HG03354 (cell line): Measurements from ENCODE around the gene CRADD.

Experiments used
- ATAC-seq: cut with Tn5 transposase; IDR thresholded peaks from one replicate; pipeline ENCODE4 v1.9.1; 2021; ENCODE audit warnings: mild to moderate bottlenecking; ENCODE audit not compliant: unreplicated experiment, poor library complexity, severe bottlenecking

Gene CRADD

DNA sequence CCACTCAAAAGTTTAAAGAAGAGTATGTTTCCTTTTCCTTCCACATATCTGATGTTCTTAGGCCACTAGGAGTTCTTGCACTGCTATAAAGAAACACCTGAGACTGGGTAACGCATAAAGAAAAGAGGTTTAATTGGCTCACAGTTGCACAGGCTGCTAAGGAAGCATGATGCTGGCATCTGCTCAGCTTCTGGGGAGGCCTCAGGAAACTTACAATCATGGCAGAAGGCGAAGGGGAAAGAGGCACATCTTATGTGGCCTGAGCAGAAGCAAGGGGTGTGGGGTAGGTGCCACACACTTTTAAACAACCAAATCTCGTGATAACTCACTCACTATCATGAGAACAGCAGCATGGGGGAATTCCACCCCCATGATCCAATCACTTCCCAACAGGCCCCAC is 7.7 kb upstream of the CRADD start:
- no peak for ATAC-seq

DNA sequence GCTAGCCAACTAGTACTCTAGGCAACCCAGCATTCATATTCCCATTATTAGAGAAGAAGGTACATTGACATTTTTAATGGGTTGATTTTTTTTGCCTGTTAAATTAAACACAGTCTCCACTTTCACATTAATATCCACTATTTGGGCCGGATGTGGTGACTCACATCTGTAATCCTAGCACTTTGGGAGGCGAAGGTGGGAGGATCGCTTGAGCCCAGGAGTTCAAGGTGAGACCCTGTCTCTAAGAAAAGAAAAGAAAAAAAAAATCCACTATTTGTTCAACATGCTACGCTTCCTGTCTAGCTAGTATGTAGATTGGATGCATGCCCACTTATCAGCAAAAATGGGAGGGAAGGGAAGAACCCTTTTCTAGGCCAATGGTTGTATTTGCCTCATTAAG is 7.1 kb upstream of the CRADD start:
- ATAC-seq = no peak

DNA sequence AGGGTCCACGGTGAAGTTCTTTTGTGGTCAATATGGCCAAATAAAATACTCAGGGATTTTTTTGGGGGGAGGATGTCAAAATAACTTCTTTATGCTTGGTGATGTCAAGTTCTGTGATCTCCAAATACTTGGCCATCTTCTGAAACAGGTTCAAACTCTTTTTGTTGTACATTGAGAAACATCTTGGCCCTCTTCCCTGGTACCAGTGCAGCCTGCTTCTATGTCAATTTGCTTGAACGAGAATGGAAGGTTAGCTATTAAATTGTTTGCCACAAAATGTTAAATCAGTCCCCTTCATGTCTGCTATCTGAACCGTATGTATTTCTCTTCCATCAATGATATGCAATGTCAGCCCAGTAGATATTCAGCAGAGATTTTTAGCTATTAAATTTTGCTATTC is 6.1 kb upstream of the CRADD start:
- no peak for ATAC-seq

DNA sequence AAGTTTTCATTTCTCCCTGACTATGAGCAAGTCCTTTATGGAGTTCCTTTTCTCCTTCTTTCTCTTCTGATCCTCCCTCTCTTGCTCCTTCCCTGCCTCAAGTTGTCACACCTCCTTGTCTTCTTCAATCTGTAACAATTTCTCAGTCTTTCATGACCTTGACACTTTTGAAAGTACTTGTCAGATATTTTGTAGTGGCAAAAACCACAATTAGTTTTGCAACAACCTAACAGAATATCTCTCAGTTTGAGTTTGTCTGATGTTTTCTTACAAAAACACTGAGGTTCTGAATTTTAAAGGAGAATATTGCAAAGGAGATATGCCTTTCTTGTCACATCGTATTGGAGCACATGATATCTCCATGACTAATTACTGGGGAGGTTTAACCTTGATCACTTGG is 4.1 kb upstream of the CRADD start:
- ATAC-seq = no peak

DNA sequence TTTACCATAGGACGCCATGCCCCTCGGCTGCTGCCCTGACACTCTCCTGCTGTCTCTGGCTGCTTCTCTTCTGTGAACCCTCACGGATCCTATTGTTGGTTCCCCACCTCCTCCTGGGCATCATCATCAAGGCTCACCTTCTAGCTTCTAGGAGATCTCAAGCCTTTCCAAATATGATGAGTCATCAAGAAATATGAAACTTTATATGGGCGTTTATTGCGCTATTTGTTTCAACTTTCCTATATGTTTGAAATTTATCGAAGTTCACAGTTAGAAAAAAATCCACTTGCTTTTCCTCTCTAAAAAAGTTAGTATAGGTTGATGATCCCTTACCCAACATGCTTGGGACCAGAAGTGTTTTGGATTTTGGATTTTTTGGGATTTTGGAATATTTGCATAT is 2.8 kb upstream of the CRADD start:
- no peak for ATAC-seq

DNA sequence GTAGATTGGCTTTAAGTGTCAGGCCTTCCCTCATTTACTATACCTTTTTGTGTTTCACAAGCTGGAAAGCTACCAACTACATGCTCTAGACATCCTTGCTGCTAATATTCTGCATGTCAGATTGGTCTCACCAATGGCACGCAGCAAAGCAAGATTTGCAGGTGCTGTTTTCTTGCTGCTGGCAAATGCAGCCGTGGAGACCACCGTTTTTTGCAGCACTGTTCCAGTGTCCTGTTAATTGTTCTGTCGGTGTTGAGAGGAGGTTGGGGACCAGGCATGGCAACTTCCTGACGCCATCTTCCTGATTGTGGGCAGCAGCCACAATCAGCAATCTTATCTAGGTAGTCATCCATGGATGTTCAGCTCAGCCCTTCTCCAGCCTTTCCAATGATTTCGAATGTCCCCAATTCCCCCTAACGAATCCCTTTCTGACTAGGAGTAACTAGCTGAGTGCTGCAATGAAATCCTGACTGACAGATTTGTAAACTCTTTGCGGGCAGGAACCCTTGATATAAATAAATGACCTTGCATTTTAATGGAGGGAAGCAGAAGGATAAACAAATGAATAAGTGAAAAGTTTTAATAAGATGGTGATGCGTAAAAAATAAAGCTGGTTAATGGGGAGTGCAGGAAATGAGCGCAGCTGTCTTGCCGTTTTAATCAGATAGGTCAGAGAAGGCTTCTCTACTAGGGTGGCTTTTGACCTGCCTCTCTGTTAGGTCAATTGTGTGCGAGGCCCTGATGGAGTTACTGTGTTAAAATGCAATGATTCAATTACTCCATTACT is 574 bp upstream of the CRADD start:
- ATAC-seq = no peak

DNA sequence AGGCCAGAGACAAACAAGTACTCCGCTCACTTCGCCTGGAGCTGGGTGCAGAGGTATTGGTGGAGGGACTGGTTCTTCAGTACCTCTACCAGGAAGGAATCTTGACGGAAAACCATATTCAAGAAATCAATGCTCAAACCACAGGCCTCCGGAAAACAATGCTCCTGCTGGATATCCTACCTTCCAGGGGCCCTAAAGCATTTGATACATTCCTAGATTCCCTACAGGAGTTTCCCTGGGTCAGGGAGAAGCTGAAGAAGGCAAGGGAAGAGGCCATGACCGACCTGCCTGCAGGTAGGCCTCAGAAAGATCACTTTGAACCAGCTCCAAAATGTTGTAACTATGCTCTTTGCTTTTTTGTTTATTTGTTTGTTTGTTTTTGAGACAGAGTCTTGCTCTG is 1.6 kb downstream of the CRADD start:
- no peak for ATAC-seq

DNA sequence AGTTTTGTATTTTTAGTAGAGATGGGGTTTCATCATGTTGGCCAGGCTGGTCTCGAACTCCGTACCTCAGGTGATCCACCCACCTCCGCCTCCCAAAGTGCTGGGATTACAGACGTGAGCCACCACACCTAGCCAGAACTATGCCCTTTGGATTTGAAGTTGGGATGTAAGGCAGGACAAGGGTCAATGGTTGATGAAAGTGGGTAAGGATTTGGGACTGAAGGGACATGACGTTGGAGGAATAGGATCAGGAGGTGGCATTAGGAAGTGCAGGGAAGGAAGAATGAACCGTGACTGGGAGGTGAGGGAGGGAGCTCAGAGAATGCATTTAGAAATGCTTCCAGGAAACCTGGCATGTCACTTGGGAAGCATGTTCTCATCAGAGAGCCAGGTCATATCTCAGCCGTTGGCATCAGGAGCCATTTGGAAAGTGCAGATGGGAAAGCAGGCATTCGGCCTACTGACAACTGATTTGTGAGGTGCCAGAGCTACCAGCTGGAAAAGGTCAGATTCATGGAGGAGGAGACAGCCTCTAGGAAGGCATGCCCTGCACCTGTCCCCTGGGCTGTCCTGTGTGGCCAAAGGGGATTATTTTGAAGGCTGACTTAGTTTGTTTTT is 2.2 kb downstream of the CRADD start:
- ATAC-seq = no peak

DNA sequence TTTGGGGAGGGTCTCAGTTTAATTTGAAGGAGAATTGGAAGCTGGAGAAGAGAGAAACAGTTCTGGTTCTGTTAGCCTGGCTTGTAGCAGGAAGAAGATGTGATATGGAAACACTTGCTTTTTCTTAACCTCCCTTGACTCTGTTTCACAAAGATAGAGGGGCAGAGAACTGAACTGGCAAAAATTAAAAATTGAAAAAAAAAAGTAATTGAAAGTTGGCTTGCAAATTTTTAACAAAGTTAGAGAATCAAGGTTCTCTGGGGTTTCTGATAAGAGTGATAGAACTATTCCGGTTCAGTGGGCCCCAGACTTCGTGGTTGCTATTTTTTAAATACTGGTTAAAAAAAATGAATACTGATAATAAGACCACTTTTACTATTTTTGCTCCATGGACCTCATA is 2.8 kb downstream of the CRADD start:
- ATAC-seq = no peak

DNA sequence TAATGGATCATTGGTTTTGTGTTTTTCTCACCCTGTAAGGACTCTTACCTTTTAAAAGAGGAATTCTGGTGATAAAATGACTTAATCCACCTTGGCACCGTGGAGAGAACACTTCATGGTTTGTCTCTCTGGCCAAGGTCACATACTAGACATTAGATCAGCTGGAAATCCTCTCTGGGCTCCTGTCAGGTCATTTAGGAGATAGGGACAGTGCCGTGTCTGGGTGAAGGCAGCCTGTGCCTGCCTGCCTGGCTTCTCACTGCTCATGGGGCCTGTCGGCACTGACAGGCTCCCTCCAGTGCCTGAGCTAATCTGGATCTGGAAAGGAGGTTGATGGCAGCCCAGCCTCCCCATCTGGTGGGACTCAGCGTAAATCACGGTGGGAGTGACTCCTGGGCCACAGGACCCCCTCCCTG is 5.7 kb downstream of the CRADD start:
- ATAC-seq = no peak

DNA sequence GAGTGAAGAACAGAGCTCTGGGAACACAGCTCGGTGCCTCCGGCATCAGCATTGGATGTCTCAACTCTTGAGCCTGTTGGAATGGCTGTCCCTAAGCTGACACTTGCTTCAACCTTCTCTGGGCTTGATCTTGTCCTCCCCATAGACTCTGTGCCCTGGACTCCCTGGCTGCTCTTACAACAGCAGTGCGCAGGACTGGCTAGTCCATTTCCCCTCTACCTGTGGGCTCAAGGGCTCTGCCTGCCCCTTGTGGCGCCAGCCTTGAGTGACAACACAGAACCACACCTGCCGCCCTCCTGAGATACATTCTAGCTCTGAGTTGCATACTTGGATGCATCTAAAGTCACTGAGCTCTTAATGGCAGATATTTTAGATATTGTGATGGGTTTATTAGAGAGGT is 6.2 kb downstream of the CRADD start:
- no peak for ATAC-seq

DNA sequence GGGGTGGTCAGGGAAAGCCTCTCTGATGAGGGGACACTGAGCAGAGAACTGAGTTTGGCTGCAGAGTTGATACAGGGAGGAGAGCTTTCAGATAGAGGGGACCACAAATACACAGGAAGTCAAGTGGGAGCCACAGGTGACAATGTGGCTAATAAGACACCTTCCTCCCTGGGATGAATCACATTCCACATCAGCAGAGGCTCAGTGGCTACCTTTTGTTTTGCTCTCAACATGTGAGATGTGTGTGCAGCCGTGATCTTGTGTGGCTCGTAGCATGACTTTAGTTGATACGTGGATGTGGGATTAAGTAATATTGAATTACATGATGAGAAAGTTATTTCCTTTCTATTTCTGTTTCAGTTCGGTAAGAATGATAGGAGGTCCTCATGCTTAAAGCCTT is 7.5 kb downstream of the CRADD start:
- no peak for ATAC-seq

DNA sequence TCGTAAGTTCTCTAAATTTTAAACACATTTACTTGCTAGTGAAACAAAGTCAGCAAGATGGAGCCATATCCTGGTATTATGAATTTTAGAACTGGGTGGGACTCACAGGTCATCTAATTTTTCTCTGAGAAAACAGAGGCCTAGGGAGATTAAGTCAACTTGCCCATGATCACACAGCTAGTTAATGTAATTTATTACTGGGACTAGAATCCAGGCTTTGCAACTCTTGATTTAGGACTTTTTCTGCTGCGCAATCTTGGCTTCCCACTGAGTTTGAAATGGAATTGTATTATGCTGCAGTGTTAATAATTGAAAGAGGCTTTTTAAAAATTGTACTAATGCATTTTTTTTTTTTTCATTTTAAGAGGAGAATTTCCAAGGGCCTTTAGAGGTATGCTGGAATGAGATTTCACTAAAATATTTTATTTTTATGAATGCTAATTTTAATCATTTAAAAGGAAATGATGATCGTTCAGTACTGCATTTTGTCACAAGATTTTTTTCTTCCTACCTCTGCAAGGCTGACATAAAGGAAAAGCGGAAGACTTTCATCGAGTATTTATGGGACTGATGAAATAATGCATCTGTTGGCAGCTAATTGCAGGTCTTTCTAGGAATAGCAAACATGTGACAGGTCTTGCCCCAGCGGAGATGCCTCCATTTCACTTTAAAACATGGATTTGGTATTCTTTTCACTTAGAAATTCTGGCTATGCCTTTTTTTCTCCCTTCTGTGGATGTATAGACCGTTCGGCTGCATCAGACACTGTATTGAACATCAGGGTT is 9.6 kb downstream of the CRADD start:
- ATAC-seq = no peak

DNA sequence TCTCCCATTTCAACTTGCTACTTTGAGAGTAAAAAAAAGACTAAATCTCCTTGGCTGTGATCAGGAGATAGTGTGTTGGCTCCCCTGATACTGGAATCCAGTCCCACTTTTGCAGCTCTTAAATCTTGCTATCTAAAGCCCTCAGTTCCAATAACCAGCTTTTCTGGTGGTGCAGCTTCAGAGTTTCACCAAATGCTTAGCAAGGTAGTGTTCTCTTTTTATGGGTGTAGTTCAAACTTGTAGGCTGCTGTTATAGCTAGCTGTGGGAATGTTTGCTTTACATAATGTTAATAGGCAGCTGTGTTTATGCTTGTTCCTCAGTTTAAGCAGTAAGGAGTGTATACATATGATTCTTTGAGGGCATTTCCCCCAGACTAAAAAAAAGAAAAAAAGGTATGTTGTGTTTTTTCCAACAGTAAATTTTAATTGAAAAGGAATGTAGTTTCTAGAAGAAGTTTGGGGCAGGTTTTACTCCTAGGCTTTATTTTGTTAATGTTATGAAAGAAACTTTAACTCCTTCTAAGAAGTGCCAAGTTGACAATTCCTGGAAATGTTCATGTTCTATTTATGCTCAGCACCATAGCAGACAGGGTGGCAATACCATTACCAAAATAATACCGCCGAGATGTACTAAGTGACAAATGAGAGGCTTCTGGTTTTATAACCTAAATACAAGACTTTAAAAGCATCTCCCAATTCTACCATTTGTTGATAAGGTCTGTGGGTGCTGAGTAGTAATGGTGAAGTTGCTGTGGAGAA is 12.1 kb downstream of the CRADD start:
- ATAC-seq = no peak

DNA sequence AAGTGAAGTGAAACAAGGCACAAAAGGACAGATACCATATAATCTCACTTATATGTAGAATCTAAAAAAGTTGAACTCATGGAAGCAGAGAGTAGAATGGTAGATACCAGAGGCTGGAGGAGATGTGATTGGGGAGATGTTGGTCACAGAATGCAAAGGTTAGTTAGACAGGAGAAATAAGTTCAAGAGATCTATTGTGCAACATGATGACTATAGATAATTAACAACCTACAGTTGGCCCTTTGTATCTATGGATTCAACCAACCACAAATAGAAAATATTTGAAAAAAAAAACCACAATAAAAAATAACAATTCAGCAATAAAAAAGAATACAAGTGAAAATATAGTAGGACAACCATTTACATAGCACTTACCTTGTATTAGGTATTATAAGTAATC is 19.3 kb downstream of the CRADD start:
- no peak for ATAC-seq

DNA sequence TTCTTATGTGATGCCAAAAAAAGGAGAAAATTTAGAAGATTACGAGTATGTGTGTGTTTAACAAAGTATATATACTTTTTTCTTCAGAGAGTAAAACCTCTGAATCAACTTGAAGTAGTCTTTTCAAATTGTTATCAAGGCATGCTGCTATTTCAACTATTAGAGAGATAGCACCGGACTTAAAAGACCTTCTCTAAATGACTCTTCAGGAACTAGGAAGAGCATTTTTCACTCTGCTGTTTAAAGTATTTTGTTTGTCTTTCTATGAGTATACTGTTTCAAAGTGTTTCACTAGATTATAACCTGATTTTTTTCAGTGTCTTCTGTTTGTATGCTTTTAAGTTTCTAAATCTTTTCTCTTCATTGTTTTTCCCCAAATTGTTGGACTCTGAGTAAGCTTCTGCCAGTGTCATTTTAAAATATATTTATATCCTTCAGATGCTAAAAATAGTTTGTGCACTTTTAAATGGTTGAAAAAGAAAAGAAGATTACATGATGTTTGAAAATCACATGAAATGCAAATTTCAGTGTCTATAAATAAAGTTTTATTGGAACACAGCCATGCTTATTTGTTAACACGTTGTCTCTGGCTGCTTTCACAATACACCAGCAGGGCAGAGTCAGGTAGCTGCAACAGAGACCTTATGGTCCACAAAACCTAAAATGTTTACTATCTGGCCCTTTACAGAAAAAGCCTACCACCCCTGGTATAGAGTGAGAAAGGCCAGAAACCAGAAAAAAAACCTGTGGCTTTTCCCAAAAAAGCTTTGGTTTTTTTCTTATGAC is 21.3 kb downstream of the CRADD start:
- no peak for ATAC-seq

DNA sequence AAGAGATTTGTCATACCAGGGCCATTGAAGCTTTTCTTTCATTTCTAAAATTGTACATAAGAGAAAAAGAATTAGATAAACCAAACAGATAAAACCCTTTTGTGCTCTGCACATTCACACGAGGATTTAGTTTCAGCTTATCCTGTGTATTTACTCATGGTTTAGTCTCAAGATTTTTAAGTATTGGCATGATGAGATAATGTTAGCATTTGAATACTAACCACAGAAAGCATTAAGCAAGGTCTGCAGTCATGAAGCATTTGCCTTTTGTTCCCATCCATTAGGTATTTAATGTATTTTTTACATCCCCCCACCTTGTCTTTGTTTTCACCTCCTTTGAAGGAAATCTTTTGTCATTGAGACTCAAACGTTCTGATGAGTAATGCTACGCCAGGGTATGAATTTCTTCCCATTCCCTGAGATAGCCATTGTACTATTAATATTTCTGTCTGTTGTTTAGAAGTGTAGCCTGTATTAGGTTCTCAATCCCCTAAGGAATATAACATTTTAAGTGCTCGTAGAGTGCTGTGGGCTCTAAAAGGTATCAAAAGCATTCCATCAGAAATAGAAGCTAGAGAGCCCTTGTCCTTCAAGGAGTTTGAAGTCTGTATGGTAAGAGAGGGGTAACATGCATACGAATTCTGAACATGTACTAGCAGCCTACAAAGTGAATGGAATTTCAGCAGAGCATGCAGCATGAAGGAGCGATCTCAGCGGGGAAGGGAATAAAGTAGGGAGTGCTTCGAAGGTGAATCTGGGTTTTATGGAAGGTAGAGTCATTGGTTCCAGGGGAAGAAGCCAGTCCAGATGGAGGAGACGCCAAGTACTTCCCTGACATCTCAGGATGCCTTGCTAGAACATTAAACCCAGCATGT is 22.3 kb downstream of the CRADD start:
- ATAC-seq = no peak

DNA sequence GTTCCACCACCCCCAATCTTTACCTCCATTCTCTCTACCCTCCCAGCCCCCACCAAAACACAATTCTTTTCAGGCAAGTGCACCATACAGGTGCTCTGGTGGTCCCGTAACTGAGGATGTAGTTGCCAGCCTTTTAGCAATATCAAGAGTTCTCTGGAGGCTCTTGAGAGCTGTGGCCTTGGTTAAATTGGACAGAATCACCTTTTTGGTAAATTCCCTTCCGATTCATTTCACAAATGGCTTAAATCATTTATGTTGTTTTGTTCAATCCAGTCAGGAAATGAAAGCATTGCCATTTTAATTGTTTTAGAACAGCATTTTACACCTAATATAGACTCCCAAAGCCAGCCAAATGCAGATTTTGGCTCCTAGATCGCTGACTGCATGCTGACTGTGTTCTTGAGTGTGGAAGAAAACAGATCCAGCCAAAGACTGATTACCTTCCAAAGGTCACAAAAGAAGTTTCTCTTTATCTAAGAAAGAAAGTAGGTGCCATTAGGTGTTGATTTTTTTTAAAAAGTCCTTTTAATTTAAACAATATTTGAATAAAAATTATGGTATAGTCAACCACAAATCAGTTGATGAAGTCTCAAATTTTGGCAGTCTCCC is 25.6 kb downstream of the CRADD start:
- no peak for ATAC-seq
